Esophagus muscularis mucosa (tissue), 3 donors: ENCODE results near the gene VWC2L.

ENCODE experiments used
- EP300 ChIP-seq: sonication (generic); formaldehyde crosslinking; IDR thresholded peaks from one replicate; pipeline ENCODE4 v1.6.1; 2017; ENCODE audit warnings: antibody characterized with exemption
- TF ChIP-seq, protein P1 (sequence below), 3 experiments: fragments of 200-600 bp in 2 of 3; fragments of 450-650 bp in 1 of 3; sonication (generic) in 2 of 3; IDR thresholded peaks; one replicate each; pipeline ENCODE4 v1.5.1; 2017 to 2019; ENCODE audit warnings: antibody characterized with exemption in 3 of 3, mild to moderate bottlenecking in 2 of 3, moderate library complexity in 1 of 3

DNA sequence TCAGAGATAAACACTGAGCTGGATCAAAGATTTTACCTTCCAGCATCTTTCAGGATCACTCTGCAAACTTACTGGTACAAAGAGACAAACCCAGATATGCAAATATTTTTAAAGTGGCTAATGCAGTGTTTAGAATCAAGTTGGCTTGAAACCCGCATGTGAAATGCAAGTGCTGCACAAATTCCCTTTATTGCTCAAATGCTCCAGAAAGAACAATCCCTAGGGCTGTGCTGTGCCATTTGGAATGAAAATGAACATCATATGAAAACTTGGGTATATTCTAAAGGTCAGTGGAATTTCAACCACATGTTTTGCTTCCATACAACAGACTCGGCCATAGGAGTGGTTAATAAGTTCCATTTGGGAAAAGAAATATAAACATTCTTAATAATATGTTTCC lies 139.1 kb downstream of the VWC2L start:
- TF ChIP-seq, protein P1, sequence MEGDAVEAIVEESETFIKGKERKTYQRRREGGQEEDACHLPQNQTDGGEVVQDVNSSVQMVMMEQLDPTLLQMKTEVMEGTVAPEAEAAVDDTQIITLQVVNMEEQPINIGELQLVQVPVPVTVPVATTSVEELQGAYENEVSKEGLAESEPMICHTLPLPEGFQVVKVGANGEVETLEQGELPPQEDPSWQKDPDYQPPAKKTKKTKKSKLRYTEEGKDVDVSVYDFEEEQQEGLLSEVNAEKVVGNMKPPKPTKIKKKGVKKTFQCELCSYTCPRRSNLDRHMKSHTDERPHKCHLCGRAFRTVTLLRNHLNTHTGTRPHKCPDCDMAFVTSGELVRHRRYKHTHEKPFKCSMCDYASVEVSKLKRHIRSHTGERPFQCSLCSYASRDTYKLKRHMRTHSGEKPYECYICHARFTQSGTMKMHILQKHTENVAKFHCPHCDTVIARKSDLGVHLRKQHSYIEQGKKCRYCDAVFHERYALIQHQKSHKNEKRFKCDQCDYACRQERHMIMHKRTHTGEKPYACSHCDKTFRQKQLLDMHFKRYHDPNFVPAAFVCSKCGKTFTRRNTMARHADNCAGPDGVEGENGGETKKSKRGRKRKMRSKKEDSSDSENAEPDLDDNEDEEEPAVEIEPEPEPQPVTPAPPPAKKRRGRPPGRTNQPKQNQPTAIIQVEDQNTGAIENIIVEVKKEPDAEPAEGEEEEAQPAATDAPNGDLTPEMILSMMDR (IDR thresholded peaks at IDR 0.05) = no peak
- TF ChIP-seq EP300 = no peak
